Mesodermal cell (in vitro differentiated cells): ENCODE results near the gene ADCK2.

Experiments
- H3K27ac ChIP-seq: 2 replicates; pipeline ENCODE4 v1.7.0; 2013; ENCODE audit warnings: mild to moderate bottlenecking, low read depth, low read length, moderate library complexity; ENCODE audit not compliant: severe bottlenecking
- H3K36me3 ChIP-seq: 2 replicates; pipeline ENCODE4 v1.7.1; 2013; ENCODE audit warnings: mild to moderate bottlenecking, low read length, moderate library complexity; ENCODE audit not compliant: control insufficient read depth, insufficient read depth
- H3K4me1 ChIP-seq: one replicate; pipeline ENCODE4 v1.7.1; 2013; ENCODE audit warnings: mild to moderate bottlenecking, low read length; ENCODE audit not compliant: insufficient read depth, control insufficient read depth, poor library complexity, severe bottlenecking
- H3K4me3 ChIP-seq: 2 replicates; pipeline ENCODE4 v1.7.0; 2013; ENCODE audit warnings: low read length, control low read depth, mild to moderate bottlenecking; ENCODE audit not compliant: insufficient read depth, poor library complexity, severe bottlenecking; ENCODE audit errors: extremely low read depth
- H3K9me3 ChIP-seq: 2 replicates; pipeline ENCODE4 v1.7.1; 2013; ENCODE audit warnings: mild to moderate bottlenecking, low read length, moderate library complexity; ENCODE audit not compliant: control insufficient read depth
- WGBS, 2 experiments: methylation state at CpG; one replicate each; pipeline ENCODE4 v1.1.5; 2013; ENCODE audit warnings: missing lambda C conversion rate in 2 of 2; ENCODE audit not compliant: insufficient coverage in 2 of 2; 5-methylcytosine and 5-hydroxymethylcytosine counted together

Gene ADCK2

DNA sequence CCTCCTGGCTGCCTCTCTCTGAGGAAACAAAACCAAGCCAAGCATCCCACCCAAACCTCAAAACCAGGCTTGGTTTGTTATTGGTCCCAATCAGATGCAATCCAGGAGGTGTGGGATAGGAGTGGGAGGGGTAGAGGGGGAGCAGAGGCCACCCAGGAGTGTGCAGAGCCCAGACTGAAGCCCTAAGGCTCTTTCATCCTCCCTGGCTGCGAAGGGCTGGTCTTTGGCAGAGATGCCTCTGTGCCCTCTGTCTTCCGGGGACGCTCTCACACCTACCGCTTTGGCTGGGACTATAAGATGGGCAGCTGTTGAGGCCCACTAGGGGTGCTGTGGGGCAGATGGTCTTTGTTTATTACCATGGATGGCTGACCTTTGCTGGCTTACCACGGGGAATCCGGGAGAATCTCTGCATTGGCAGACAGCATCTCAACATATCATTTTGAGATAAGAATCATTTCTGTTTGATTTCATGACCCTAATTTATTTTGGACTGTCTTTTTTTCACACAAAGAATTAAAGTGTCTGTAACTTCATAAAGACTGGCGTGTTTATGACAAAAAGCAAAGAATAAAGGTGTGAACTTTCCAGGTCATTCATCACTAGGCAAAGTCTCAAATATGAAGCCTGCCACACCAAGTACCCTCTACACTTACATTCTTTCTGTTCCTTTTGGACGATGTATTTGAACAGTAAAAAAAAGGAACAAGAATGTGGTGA is 25.7 kb upstream of the ADCK2 start:
- no peaks in the 10 kb centered on the region for H3K9me3 ChIP-seq
- no peak overlapping the region for H3K4me3 ChIP-seq
- H3K27ac ChIP-seq = no peak overlapping the region
- H3K36me3 ChIP-seq = no peaks in the 10 kb centered on the region
- H3K4me1 ChIP-seq = no peaks in the 10 kb centered on the region
- WGBS, 2 experiments = 40 to 45% methylated on average over 1 to 2 of the region's 8 CpGs

DNA sequence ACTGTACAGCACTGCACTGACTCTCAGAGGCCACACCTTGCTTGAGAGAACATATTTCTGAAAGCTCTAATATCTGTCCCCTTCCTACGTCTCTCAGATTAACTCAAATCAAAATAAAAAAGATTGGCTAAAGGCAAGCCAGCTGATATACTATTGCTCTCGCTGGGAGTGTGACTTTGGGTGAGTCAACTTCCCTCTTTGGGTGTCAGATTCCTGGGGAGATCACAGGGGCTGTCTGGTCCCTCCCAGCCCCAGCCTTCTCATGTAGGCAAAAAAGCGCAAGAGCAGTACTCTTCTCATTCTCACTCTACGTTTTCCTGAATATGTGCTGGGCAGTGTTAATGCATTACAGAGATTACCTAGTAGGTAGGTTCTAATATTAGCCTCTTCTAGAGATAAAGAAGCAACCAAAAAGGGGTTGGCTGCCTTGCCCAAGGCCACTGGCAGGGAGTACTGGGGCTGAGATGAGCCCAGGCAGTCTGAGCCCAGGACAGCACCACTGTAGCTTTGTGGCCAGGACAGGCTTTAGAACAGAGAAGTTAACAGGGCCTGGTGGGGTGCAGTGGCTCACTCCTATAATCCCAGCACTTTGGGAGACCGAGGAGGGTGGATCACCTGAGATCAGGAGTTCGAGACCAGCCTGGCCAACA is 23.1 kb upstream of the ADCK2 start:
- Histone ChIP-seq H3K36me3 (no peaks in the 10 kb centered on the region), H3K4me3 (no peak overlapping the region), H3K4me1 (no peaks in the 10 kb centered on the region), H3K27ac (no peak overlapping the region), H3K9me3 (no peaks in the 10 kb centered on the region)
- WGBS, 2 experiments = 71 to 100% methylated on average over 1 of the region's 6 CpGs

DNA sequence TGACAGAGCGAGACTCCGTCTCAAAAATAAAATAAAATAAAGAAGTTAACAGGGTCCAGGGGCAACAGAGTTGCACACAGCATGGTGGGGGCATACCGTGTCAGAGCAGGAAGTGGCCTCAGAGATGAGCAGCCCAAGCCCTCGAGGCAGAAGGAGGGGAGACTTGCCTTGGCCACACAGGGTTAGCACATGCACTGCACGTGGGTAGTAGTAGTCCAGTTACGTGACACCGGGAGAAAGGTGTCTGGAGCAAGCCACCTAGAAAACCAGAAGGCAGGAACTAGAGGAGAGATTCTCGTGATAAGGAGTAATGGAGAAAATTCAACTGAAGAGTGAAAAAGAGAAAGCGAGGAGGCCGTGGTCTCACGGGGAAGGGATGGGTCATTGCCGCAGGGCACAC is 22.4 kb upstream of the ADCK2 start:
- H3K4me1 ChIP-seq = no peaks in the 10 kb centered on the region
- H3K4me3 ChIP-seq = no peak overlapping the region
- H3K27ac ChIP-seq = no peak overlapping the region
- 93 to 95% methylated on average over 9 of the region's 12 CpGs for WGBS, 2 experiments
- no peaks in the 10 kb centered on the region for H3K9me3 ChIP-seq
- H3K36me3 ChIP-seq = no peaks in the 10 kb centered on the region

DNA sequence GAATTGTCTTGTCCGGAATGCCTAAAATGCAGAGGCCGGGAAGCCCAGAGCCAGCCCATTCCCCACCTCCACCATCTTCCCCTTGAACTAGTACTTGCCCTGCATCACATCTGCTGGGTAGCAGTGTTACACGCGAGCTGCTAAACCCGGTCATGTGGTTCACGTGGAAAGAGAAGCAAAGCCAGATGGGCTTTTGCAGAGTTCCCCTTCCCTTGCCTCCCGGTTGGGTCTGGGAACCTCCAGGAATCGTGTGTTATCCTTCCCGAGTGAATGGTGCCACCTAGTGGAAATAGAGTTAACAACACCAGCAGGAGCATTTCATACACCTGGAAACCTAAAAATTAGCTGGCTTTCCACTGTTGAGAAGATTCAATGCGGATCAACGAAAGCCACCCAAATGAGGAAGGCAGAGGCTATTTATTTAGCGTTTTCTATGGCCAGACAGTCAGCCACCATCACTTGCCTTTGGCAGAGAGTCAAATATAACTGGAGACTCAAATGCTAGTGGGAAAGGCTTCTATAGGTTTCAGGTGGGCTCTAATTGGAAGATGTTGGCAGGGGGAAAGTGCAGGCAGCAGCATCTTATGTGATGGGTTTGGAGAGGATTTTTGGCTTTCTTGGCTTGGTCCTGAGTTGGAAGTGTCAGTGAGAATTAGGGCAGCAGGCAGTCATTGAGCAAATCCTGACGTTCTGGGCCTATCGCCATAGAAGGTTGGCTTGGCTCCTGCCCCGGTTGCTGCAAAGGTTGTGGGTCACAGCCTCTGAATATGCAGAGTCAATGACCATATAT is 19.2 kb upstream of the ADCK2 start:
- H3K4me3 ChIP-seq = no peak overlapping the region
- no peaks in the 10 kb centered on the region for H3K9me3 ChIP-seq
- no peak overlapping the region for H3K27ac ChIP-seq
- no peaks in the 10 kb centered on the region for H3K4me1 ChIP-seq
- no peaks in the 10 kb centered on the region for H3K36me3 ChIP-seq
- 24 to 29% methylated on average over 12 to 13 of the region's 15 CpGs for WGBS, 2 experiments

DNA sequence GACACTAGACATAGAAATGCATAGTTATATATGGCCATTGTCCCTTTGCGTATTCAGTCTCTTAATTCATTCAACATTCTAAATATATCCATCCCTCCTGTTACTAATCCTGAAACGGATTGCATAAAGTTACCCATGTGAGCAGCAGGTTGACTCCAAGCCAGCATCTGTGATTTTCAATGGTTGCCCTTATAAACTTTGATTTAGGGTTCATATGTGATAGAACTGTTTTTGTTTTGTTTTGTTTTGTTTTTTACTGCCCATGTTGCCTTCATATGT is 18.7 kb upstream of the ADCK2 start:
- Histone ChIP-seq H3K27ac (no peak overlapping the region), H3K4me1 (no peaks in the 10 kb centered on the region), H3K4me3 (no peak overlapping the region), H3K36me3 (no peaks in the 10 kb centered on the region), H3K9me3 (no peaks in the 10 kb centered on the region)
- 100% methylated on average over 1 to 2 of the region's 2 CpGs for WGBS, 2 experiments

DNA sequence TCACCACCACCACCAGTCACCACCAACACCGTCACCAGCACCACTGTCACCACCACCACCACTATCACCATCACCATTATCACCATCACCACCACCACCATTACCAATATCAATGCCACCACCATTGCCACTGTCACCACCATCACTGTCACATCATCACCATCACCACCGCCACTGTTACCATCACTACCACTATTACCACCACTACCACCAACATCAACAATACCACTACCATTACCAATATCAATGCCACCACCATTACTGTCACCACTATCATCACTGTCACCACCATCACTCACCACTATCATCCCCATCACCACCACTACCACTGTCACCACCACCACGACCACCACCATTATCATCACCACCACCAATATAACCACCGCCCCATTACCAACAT is 18.1 kb upstream of the ADCK2 start:
- H3K27ac ChIP-seq = no peak overlapping the region
- H3K4me3 ChIP-seq = no peak overlapping the region
- H3K4me1 ChIP-seq = no peaks in the 10 kb centered on the region
- 85 to 94% methylated on average over 4 of the region's 4 CpGs for WGBS, 2 experiments
- no peaks in the 10 kb centered on the region for H3K36me3 ChIP-seq
- H3K9me3 ChIP-seq = no peaks in the 10 kb centered on the region

DNA sequence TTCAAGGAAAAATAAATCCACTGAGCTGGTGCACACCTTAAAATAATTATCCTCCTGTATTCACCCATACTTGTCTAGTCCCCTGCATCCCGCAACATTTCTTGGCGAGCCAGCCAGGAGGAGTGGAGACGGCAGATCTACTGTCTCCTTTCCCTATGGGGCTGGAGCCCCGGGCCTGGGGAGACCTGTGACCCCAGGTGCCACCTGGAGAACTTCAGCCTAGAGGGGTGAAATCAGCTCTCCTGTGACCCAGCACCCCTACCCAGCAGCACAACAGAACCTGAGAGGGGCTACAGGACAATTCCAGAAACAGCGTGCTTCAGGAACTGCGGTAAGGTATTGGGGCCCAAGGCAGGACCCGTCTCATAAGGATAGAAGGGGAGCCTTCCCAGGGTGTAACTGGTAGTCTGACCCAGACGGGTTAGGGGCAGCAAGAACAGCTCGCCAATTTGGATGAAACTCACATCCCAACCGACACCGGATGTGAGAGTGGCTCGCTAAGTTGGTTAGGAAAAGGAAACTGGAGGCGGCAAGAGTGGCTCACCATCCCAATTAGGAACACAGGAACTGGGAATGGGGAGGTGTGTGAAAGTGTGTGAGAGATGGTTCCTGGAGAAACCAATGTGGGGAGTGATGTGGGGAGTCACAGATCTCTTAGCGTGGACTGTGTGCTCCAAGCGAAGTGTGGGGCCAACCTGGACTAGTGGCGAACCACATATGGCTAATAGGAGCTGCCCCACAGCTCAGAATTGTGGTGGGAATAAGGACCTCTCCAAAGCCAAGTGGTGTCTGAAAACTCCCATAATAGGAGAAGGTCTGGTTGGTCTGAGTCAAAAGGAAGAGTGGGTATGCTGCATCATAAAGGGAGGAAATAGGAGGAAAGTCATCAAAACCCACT is 17.0 kb upstream of the ADCK2 start:
- no peaks in the 10 kb centered on the region for H3K9me3 ChIP-seq
- H3K36me3 ChIP-seq = no peaks in the 10 kb centered on the region
- H3K4me3 ChIP-seq = no peak overlapping the region
- 90 to 93% methylated on average over 12 to 16 of the region's 16 CpGs for WGBS, 2 experiments
- H3K27ac ChIP-seq = no peak overlapping the region
- H3K4me1 ChIP-seq = no peaks in the 10 kb centered on the region

DNA sequence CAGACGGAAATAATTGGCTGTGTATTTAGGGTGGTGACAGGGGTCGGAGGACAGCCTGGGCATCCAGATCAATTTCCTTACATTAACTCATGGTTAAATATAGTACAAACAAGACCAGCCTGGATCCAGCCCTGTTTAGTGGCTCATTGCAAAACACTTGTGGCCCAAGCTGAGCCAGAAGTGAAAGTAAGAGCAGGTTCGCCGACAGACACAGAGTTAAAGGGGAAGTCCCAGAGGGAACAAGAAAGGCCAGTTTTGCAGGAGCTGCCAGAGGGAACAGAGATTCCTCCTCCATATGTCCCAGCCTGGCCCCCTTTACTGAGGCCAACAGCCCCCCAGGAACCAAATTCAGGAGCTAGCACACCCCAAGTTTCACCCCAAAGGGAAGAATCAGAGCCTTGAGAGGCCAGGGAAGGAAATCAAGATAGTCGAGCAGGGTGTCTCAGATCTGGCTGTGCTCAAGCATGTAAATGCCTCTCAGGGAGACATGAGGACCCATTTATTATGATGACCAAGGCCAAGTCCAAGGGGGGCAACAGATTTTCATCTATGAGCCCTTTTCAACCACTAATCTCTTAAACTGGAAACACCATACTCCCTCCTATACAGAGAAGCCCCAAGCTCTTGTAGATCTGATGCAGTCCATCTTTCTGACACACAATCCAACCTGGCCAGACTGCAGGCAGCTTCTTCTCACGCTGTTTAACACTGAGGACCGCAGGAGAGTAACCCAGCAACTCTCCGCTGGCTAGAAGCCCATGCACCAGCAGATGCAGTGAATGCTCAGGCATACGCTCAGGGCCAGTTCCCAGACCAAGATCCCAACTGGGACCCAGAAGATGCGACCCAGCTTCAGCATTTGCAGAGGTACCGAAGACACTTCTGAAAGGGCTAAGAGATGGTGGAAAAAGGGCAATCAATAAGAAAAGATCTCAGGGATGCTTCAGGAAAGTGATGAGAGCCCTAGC is 15.9 kb upstream of the ADCK2 start:
- Histone ChIP-seq H3K4me1 (no peaks in the 10 kb centered on the region), H3K36me3 (no peaks in the 10 kb centered on the region), H3K9me3 (no peaks in the 10 kb centered on the region), H3K27ac (no peak overlapping the region), H3K4me3 (no peak overlapping the region)
- WGBS, 2 experiments = 93 to 94% methylated on average over 8 to 9 of the region's 11 CpGs

DNA sequence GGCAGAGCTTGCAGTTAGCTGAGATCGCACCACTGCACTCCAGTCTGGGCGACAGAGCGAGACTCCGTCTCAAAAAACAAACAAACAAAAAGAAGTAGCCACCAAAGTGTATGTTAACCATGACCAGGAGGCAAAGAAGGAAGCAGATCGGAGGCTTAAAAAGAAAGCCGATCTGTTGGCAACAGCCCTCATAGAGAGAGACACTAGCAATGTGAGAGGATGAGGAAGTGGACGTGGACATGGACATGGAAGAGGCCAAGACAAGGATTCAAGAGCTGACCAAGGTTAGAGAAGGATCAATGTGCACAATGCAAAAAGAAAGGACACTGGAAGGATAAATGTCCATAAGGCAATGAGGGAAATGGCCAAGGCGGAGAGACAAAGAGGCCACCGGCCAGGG is 14.9 kb upstream of the ADCK2 start:
- H3K4me1 ChIP-seq = no peaks in the 10 kb centered on the region
- 94 to 96% methylated on average over 6 to 7 of the region's 9 CpGs for WGBS, 2 experiments
- H3K9me3 ChIP-seq = no peaks in the 10 kb centered on the region
- no peaks in the 10 kb centered on the region for H3K36me3 ChIP-seq
- H3K27ac ChIP-seq = no peak overlapping the region
- no peak overlapping the region for H3K4me3 ChIP-seq

DNA sequence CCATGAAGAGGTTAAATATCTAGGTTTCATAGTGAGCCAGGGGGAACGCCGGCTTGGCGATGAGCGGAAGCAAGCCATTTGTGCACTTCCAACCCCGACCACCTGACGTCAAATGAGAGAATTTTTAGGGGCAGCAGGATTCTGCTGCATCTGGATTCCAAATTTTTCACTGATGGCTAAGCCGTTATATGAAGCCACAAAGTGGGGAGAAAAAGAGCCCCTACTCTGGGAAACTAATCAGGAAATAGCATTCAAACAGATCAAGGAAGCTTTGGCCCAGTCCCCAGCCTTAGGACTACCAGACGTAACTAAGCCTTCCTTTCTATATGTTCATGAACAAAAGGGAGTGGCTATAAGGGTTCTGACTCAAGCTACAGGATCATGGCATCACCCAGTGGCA is 12.9 kb upstream of the ADCK2 start:
- no peak overlapping the region for H3K4me3 ChIP-seq
- 90 to 93% methylated on average over 8 of the region's 8 CpGs for WGBS, 2 experiments
- H3K9me3 ChIP-seq = no peaks in the 10 kb centered on the region
- H3K27ac ChIP-seq = no peak overlapping the region
- H3K36me3 ChIP-seq = no peaks in the 10 kb centered on the region
- H3K4me1 ChIP-seq = no peaks in the 10 kb centered on the region
